ENCODE measurements around the gene CYBC1.
"Not testable (repeated sequence)": the region's sequence is repeated elsewhere in the genome, so short reads cannot be mapped to it uniquely, and the experiment has no call there.

CYBC1 gene

GRCh38 chr17:82477934-82478333 lies 27.4 kb upstream of the CYBC1 start:
- DNase-seq (ENCODE audit: low spot score) = no peak

- no peak for DNase-seq (ENCODE audit: low spot score)
Observed at GRCh38 chr17:82475458-82475857, 24.9 kb upstream of the CYBC1 start.

- DNase-seq (ENCODE audit: low spot score) = no peak
Observed at GRCh38 chr17:82474223-82475010, 23.9 kb upstream of the CYBC1 start.

DNA sequence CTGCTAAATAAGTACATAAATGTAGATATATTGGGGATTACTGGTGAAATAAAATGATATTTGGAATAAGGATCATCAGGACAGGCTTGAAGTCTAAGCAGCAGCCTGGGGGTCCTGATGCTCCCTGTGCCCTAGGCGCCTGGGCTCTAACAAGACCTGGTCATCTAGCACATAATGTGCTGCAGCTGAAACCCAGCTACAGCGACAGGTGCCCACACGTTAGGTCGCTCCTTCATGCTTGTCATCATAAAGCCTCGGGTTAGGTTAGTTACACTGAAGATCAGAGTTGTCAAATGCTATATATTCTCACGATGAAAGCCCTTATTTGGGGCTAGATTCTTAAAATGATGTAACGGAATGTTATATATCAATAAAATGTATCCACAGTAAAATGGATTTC lies 19.5 kb upstream of the CYBC1 start:
- no peak for DNase-seq (ENCODE audit: low spot score)

- no peak for DNase-seq (ENCODE audit: low spot score)
Observed at GRCh38 chr17:82468692-82469091, 18.1 kb upstream of the CYBC1 start.

GRCh38 chr17:82465023-82465603 lies 14.6 kb upstream of the CYBC1 start:
- no peak for DNase-seq (ENCODE audit: low spot score)

- DNase-seq (ENCODE audit: low spot score) = no peak
Observed at GRCh38 chr17:82464567-82464929, 14.0 kb upstream of the CYBC1 start.

DNA sequence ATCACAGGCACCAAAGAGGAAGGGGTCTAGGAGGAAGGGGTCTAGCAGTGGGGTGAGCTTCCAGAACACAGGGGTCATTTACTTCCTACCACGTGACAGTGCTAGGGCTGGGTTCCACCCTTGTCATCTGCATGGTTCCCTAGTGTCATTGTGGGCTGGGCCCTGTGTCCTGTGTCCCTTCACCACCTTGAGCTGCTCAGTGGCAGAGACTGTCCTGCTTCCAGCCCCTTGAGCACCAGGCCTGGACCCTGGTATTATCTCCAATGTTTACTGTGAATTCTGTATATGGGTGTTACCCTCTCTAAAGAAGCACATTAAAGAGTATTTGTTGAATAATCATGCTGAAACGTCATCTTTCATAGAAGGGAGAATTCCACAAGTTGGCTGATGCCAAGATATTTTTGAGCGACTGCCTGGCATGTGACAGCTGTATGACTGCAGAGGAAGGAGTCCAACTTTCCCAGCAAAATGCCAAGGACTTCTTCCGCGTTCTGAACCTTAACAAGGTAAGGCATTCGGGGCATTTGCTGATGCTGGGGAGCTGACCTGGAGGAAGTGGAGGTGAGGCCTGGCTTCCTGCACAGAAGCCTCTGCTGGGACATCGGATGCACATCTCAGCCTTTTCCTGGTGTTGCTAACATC lies 13.5 kb upstream of the CYBC1 start:
- DNase-seq (ENCODE audit: low spot score) = no peak

DNA sequence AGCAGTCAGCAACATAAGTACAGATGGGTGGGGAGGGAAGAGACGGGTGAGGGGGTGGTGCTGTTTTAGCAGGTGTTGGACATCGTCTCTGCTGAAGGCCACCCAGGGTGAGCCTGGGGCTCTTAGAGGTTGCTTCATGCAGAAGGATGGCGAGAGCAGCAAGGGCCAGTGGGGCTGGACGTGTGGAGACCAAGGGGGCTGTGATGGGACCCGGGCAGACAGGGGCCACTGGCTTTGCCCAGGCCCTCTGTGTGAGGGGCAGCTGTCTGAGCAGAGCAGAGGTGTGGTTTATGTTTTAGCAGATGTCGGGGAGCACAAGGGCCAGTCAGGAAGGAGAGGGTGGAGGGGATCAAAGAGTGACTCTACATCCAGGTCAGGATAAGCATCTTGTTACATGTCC lies 12.8 kb upstream of the CYBC1 start:
- no peak for DNase-seq (ENCODE audit: low spot score)

- DNase-seq (ENCODE audit: low spot score) = no peak
Observed at GRCh38 chr17:82461827-82462524, 11.4 kb upstream of the CYBC1 start.

DNA sequence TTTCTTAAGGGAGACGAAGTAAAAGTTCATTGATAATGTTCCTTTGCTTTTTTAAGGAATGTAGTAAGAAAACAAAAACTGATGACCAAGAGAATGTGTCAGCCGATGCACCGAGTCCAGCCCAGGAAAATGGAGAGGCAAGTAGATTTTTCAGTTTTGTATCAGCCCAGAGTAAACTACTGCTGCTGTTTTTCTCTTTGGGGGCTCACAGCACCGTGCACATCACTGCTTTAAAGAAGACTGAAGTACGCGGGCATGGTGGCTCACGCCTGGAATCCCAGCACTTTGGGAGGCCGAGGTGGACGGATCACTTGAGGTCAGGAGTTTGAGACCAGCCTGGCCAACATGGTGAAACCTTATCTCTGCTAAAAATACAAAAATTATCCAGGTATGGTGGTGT lies 9.4 kb upstream of the CYBC1 start:
- DNase-seq (ENCODE audit: low spot score) = not testable (repeated sequence)

DNA sequence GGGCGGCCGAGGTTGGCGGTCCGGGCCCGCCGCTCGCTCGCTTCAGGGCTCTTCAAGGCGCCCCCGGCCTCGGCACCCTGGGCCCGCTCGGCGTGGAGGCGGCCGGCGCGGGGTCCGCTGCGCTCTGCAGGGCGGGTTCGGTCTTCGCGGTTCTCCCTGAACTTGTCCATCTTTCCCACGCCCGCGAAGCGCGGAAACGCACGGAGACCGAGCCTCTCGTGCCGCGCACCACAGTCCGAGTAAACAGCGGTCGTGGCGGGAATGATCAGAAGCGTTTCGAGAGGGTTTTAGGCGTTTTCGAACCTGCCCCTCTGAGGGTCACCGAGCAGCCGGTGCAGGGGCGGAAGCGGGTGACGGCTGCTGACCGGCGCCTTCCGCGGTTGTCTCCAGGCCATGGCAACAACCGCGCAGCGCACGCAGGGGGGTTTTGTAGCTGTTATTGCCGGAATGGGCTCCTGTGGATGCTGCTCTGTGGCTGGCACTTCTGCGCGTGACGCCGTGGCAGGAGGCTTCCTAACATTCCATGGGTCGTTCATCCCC lies 8.4 kb upstream of the CYBC1 start:
- DNase-seq (ENCODE audit: low spot score) = no peak

GRCh38 chr17:82458179-82458884 lies 7.8 kb upstream of the CYBC1 start, which contains the start of gene NARF:
Gene NARF (plus strand): TSS chr17:82458741. CDS start chr17:82458804, 63 bp downstream.
- peak; percentile 95 for DNase-seq (ENCODE audit: low spot score)

- peak; percentile 94 for DNase-seq (ENCODE audit: low spot score)
Observed at GRCh38 chr17:82457929-82458178, 7.3 kb upstream of the CYBC1 start.

- no peak for DNase-seq (ENCODE audit: low spot score)
Observed at GRCh38 chr17:82457073-82457928, 6.7 kb upstream of the CYBC1 start.

DNA sequence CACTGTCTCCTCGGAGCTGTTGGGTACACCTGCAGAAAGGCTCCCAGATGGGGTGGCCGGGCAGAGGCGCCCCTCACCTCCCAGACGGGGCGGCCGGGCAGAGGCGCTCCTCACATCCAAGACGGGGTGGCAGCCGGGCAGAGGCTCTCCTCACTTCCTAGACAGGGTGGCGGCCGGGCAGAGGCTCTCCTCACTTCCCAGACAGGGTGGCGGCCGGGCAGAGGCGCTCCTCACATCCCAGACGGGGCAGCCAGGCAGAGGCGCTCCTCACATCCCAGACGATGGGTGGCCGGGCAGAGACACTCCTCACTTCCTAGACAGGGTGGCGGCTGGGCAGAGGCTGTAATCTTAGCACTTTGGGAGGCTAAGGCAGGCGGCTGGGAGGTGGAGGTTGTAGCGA lies 3.2 kb upstream of the CYBC1 start:
- DNase-seq (ENCODE audit: low spot score) = not testable (repeated sequence)

DNA sequence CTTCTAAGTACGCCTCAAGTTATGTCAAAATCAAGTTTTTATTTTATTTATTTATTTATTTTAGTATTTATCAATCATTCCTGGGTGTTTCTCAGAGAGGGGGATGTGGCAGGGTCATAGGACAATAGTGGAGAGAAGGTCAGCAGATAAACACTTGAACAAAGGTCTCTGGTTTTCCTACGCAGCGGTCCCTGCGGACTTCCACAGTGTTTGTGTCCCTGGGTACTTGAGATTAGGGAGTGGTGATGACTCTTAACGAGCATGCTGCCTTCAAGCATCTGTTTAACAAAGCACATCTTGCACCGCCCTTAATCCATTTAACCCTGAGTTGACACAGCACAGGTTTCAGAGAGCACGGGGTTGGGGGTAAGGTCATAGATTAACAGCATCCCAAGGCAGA lies 2.6 kb upstream of the CYBC1 start:
- DNase-seq (ENCODE audit: low spot score) = not testable (repeated sequence)

DNA sequence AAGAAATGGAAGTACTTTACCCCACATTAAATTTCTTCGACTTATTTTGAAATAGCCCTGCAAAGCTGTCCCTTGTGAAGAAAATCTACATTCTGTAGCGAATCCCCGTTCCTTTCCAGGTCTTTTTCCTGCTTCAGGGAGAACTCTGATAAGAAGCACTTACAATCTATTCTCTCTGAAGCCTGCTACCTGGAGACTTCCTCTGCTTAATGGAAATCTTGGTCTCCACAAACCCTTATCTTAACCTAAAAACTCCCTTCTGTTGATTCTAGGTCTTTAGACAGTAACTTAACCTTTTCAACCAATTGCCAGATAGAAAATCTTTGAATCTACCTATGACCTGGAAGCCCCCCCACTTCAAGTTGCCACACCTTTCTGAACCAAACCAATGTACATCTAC lies 1.6 kb upstream of the CYBC1 start:
- no peak for DNase-seq (ENCODE audit: low spot score)

GRCh38 chr17:82449883-82450356 lies 632 bp downstream of the CYBC1 start:
- DNase-seq (ENCODE audit: low spot score) = peak; percentile 25

DNA sequence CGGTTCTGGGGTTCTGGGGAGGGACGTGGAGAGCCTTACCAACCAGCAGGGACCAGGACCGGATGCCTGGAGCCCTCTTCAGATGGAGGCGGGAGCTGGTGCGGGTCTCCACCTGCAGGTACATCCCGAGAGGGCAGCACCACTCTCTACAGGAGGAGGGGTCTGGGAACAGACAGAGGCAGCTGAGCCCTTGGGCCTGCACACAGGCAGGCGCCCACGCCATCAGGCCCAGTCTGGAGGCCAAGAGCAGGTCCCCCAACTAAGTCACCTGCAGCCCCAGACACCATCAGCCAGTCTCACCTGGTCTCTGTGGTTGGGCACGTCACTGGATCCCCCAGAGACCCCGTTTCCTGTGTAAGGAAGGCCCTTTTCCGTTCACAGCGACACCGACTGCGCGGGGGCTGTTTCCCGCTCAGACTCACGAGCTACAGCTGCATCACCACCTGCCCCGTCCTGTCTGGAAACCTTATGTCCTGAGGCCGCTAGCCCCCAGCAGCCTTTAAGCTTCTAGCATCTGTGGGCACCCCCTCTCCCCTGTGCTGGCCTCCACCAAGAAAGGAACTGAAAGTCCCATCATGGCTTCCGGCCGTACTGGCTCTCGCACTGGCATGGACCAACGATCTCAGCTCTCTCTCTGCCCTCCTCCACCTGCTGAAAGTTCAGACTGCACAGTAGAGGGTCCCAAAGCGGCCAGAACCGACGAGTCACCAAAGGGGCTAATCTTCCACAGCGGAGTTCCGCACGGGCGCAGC lies 1.2 kb downstream of the CYBC1 start:
- DNase-seq (ENCODE audit: low spot score) = peak; percentile 60

Measured in CD4-positive, alpha-beta T cell treated with Interleukin-15 for 4 hours (primary cell).